GM18861 (cell line): ENCODE results near the gene EBF3.

Experiments used
- ATAC-seq: cut with Tn5 transposase; IDR thresholded peaks from one replicate; pipeline ENCODE4 v1.9.1; 2021; ENCODE audit not compliant: unreplicated experiment

Gene EBF3

DNA sequence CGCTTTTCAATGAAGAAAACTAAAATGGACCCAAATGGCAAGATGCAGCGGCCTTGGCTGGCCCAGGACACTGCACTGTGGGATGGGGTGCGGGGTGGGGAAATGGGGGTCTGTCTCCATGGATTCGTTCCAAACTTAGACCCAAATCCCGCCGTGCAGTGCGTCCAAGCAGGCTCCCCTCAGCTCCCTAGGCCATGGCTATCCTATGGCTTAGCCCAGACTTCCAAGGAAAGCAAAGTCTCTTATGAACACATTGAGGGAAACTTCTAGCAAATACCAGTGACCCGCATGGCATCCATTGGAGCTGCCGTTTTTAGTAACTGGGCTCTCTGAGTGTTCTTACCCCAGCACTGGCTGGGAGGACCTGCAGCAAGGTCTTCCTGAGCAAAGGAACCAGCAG, 122.5 kb downstream of the EBF3 start:
- ATAC-seq, result no peak

DNA sequence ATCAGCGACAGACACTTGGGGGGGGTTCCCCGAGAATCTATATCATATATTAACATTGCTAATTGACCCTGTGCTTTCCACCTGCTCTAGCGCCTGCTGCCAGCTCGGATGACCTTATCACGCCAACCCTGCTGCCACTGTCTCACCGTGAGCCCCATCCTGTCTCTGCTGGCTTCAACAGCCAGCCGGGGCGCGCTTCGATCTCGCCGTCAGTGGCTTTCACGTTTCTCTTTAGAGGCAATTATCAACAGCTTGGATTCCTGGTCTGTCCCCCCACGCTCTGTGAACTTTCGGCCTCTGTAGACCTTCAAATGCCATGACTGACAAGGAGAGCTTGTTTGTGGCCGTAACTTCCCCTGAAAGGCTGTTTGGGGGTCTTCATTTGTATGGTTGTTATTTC, 123.0 kb downstream of the EBF3 start:
- no peak for ATAC-seq

DNA sequence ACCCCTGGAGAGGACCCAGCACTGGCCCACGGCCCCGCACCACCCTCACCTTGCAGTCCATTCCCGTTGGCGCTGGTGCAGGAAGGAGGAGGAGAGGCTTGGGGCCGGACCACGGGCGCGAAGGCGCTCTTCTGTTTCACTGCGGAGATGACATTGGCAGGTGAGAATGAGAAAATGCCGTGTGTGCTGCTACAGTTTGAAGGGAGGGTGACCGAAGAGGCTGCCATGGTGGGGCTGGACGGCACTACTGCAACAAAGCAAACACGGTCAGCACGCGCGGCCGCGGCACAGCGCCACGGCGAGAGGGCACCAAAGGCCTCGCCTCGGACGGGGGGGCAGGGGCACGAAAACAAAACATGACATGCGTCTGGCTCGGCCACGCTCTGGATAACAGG, 123.9 kb downstream of the EBF3 start:
- ATAC-seq, result no peak

DNA sequence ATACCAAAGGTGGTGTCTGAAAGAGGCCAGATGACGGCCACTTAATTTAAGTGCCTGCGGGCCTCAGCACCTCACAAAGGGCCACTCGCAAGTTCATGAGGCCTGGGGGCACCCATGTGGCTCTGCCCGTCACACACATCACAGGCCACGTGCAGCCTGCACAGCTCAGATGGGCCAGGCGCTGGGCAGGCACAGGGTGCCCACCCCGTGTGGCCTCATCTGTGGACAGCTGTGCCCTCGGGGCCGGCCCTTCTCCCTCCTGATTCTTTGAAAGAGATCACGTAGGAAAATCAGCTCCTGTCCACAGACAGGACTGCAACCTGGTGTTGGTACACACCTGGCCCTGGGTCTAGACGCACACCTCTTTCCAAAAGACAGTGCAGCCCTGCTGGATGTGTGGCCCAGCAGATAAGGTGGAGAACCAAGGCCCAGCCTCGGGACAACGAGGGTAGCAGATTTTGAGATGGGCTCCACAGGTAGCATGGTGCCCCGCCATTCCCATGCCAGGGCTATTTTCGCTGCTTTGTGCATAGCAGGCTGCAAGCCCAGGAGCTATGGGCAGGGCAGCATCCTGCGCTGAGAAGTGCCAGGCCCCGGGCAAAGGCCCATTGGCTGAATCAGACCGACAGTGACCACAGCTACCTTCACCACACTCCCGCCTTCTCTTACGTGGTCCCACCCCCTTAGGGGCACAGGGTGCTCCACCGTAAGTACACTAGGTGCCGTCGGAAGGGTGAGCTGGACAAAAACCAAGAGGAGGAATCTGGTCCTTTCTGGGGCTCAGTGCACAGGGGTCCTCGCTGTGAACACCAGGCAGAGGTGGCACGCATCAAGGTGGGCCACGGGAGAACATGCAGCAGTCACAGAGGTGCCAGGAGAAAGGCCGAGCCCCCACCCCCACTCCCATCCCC, 124.5 kb downstream of the EBF3 start:
- ATAC-seq, result no peak

DNA sequence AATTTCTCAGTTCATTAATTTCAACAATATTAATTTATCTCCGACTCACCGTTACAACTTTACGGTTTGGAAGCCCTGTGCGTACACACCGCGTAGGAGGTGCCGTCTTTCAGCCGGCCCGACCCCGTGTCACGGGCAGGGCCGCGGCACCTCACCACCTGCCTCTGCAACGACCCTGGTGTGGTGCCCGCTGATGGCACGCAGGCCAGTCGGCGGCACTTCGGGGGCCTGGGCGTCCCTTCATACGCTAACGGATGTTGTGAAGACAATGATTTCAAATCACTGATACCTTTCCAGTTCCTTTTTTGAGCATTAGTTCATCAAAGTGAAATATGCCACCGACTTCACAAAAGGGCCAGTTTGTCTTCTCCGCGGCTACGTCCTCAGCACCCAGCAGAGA, 125.3 kb downstream of the EBF3 start:
- no peak for ATAC-seq

DNA sequence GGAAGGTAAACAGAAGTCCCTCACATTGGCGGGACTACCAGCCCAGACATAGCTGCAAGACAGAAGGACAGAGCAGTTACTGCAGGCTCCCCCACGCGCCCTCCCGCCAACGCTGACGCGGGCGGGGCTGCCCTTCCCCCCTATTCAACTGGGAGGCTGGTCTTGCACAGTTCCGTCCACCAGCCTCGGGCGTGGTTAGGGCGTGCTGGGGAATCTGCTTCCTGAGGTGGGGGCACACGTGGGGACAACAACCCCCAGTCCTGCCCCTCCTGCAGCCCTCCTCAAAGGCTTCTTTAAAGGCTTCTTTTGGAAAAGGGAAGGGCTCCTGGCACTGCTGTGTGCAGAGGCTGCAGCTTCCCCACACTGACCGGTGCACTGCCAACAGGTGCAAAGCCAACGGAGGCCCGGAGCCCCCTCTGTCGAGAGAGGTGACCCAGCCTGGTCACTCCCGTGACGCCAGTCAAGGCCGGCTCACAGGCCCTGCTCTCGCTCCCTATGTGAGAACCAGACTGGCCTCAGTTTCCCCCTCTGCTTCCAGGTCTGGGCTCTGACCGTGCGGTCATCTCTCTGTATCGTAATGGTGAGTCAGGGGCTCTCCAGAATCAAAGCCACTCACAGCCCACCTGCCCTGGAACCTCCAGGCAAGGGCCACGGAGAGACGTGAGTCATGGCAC, 126.0 kb downstream of the EBF3 start:
- no peak for ATAC-seq

DNA sequence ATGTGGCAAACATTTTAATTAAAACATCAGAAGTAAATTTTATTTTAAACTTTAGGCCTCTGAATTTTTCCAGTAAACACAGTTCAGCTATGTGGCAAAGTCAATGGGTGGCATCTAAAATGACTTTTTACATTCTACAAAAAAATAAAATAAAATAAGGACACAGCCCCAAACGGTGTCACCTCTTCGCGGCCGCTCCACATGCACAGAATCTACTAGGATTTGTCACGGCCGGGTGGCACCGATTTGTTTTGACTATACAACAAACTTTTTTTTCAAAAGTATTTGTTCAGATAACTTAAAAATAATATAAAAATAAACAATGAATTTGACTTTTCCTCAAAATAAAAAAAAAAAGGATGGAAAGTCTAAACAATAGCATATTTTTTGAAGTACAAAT, 127.8 kb downstream of the EBF3 start:
- no peak for ATAC-seq

DNA sequence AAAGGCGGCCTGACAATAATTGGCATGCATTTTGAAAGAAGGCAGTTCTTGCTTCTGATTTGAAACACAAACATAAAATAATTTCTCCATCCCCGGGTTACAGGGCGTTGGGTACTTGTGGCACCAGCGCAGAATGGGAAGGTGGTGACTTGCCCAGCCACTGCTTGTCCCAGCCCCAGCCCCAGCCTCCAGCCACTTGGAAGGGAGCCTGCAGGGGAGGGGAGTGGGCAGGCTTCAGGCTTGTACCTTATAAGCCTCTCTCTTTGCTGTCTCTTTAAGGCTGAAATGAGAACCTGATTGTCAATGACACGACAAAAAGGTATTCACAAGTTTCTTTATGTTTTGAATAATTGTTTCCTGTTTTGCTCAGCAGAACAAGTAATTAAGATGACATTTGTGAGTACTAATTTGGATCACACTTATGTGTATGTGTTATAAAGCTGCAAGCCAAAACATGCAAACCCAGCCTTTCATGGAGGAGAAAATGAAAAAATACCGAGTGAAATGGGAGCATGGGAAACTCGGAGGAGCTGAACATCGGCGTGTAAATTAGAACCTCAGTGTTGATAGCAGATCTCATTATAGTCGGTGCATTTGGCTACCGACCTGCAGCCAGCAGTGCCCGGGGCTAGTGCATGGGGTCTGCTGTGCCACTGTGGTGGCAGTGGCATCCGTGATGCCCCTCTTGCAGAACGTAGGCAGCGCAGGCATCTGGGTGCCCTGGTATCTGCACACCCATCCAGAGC, 129.9 kb downstream of the EBF3 start:
- ATAC-seq, result no peak

DNA sequence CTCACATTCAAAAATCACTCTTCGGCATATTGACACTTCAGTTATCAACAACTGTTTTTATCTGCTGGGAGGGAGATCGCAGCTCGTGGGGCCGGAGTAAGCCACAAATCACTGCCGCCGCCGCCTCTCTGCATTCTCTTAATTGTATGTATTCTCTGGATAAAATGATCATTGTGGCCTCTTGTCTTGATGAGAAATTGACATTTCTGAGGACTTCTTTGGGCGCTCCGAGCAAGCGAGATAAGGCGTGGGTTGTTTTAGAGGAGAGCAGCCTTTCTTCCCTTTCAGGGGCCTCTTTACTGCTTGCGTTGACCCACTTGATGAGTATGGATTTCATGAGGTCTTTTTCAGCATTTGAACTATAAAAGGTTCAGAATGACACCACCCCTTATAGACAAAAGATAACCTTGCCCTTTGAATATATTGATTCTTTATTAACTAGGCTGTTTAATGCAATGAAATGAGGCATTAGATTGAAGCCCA, 130.6 kb downstream of the EBF3 start:
- no peak for ATAC-seq

DNA sequence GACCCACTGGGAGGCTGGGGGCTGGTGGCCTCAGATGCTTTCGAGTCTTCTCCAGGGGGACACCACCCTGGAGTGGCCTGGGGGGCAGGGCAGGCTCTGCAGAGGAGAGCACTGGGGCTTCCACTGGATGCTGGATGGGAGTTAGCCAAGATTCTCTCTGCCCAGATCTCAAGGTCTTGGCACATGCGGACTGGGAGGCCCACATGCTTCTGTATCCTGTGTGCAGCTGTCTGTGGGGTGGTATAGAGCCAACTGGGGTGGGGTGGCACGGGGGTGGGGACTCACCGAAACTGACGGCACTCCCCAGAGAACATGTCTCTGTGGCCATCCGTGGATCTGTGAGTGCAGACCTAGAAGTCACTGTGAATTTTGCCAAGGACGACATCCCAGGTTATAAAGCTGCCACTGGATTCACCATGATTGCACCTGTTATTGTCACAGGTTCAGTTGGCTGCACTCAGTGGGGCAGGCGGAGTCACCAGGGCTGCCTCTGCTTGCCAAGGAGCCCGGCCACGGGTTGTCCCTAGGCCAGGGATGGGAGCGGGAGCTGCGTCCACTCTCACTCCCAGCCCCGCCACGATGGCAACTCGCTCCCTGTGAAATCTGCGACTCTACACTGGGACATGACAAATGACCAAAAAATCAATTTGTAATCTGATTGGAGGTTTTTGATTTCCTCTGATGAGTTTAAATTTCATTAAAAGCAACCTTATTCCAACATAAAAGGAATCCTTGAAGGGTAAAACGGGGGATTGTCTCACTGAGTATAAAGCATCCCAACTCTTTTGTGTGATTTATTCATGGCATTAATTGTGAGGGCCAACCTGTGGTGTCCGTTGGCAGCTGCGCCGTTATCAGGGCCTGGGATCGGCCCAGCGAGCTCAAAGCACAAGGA, 131.3 kb downstream of the EBF3 start:
- no peak for ATAC-seq

DNA sequence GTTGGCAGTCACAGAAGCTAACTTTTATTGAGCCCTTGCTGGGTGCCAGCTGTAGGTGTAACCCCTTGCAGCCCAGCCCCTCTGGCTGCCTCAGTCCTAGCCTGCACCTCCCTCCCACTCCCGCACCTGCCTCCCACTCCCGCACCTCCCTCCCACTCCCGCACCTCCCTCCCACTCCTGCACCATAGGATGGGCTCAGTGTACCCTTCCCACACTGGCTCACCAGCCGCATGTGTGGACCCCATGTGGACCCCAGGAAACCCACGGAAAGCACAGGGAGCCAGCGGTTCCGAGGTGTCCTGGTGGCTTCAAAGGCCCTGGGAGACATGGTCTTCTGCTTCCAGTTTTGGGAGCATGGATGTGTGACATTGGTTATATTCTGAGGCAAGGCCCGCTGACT, 132.9 kb downstream of the EBF3 start:
- ATAC-seq, result no peak

DNA sequence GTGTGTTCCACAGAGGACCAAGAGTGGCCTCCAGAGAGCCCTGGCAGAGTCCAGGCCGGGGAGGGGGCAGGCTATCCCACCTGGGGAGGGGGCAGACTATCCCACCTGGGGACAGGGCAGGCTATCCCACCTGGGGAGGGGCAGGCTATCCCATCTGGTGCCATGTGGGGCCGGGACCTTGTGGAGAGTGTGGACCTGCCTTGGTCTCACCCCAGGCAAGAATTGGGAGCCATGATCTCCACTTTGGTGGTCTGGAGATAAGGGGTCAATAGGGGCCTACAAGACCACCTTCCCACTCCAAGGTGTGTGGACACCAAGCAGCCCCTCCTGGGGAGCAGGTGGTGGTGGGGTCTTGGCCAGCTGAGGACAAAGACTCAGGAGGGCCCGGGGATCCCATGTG, 138.2 kb downstream of the EBF3 start:
- no peak for ATAC-seq

DNA sequence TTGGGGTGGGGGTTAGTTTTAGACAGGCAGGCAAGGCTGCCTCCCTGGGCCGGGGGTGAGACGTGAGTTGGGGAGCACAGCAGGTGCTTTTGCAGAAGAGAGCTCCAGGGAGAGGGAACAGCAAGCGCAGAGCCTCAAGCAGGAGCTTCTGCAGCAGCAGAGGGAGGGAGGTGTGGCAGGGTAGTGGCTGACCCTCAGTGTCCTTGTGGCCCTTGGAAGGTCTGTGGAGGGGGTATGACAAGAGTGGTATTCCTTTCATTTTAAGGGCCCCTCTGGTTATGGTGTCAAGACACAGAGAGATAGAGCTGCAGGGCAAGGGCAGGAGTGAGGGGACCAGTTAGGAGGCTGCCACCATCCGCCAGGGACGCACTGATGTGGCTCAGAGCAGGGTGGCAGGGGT, 138.9 kb downstream of the EBF3 start:
- no peak for ATAC-seq

DNA sequence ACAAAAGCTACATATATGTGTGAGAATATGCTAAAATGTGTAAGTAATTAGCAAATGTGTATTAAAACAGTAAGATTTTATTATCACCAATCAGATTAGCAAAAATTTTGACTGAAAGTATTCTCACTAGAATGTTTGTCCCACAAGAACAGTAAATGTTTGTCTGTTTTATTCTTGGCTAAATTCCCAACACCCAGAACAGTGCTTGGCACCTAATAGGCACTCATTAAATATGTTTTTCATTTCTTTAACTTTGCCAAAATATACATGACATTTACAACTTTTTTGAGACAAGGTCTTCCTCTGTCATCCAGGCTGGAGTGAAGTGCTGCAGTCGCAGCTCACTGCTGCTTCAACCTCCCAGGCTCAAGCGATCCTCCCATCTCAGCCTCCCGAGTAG, 143.6 kb downstream of the EBF3 start:
- no peak for ATAC-seq

DNA sequence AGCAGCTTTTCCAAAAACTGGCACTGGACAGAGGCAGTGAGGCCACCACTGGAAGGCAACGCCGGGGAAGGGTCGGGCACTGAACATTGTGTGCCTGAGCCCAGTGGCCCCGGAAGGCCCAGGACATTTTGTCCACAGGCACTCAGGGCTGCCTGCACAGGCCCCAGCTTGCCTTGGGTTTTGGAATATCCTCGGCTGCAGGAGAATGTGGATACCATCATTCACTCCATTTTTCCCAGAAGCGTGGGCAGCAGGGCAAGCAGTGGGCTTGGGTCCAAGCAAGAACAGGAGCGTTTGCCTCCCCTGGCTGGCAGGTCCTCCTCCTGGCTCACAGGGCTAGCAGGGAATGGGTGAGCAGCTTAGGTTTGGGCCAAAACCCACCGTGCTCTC, 147.4 kb downstream of the EBF3 start:
- no peak for ATAC-seq

DNA sequence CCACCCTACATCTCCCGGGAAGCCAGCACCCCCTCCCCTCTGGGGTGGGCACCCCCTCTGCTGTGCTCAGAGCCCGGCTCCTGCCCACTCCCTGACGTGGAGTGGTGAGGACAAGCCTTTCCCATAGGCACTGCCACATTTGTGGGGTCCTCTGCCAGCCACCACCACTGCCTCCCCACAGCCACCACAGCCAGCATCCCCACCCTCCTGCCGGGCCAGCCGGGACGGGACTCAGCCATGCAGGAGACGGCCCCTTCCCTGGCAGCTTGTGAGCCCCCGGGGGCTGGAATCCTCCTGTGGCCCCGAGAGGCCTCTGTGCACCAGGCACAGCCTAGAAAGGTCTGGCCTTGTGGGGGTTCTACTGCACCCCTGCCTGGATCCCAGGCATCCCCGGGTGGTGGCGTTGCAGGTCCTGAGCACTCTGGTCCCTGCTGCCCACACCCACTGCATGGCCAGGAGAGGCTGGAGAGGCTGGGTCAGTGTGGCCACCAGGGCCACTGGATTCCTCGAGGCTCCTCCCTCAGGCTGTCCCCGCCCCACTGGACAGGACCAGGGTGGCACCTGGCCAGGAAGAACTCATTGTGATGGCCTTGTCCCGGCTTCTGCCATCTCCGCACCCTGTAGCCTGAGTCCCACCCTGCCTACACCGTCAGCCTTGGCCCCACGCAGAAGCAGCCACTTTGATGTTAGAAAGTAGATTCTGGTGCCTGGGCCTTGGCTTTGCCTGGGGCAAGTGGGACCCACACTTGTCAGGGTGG, 148.0 kb downstream of the EBF3 start:
- no peak for ATAC-seq

DNA sequence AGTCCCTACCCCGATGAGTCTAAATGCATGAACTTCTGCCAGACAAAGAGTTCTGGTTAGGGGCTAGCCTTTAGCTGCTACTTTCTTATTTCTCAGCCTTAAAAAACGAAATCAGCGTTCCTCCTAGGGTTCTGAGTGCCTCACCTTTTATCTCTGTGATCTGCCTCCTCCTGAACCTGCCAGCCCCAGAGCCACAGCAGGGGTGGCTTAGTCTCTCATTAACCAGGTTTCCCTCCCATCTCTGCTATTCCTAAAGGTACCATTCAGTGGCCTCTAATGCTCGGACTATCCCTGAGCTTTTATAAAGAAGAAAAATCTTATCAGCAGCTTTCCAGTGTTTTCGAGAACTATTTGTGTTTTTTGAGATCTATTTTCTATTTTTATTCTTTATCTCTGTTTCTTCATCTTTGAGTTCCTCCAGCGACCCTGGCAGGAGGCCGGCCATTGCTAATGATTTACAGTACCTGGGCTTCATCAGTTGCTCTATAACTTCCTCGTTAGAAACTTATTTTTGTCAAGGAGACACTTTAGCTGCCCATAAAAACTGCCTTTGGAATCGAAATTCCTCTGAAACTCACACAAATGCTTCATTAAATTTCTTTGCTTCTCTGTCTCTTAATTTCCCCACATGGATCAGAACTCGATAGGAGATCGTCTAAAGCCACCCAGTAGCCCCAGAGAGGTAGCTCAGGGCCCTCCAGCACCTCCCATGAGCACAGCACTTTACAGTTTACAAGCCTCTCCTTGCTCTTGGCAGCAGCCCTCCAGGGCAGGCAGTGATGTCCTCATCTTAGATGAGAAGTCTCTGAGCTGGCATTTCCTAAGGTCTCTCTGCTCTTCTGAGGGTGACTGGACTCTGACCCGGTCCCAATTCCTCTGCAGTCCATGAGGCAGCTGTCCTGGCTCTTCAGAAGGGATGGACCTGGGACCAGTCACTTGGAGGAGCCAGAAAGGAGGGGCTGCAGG, 149.1 kb downstream of the EBF3 start:
- ATAC-seq, result no peak

DNA sequence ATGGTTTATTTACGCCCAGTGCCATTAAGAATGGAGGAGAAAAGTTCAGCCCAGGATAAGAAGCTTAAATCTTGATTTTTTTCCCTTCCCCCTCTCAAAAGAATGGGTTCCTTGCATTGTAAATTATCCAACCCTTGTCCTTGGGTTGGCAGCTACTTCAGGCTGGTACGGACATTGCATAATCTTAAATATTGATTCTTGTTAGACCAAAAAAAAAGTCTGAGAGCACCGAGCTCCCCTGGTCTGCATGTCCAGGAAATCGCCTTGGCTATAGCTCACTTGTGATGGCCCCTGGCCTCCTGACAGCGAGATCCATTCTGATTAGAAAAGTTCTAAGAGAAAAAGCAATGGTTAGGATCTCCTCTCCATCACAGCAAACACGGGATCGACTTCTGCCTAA, 151.7 kb downstream of the EBF3 start:
- no peak for ATAC-seq

DNA sequence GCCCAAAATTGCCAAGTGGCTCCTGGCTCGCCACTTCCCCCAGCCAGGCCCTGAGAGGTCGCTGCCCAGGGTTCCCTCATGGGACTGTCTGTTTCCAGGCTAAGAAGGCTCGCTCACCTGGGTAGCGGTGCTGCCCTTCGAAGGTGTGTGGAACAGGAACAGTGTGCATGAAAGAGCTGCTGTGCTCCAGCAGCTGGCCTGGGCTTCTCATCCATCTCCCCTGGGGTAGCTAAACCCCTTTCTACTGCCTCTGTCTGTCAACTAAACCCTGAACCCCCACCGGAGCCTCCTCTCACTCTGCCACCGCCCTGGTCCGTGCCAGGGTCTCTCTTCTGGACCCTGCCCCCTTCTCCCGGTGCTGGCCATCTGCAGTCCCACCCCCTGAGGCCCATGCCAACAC, 152.9 kb downstream of the EBF3 start:
- no peak for ATAC-seq
